ENCODE data around the gene SAP130.

SAP130 gene

GRCh38 chr2:127985735-127986134, 42.1 kb downstream of the SAP130 start:
- TF ChIP-seq, protein P1, sequence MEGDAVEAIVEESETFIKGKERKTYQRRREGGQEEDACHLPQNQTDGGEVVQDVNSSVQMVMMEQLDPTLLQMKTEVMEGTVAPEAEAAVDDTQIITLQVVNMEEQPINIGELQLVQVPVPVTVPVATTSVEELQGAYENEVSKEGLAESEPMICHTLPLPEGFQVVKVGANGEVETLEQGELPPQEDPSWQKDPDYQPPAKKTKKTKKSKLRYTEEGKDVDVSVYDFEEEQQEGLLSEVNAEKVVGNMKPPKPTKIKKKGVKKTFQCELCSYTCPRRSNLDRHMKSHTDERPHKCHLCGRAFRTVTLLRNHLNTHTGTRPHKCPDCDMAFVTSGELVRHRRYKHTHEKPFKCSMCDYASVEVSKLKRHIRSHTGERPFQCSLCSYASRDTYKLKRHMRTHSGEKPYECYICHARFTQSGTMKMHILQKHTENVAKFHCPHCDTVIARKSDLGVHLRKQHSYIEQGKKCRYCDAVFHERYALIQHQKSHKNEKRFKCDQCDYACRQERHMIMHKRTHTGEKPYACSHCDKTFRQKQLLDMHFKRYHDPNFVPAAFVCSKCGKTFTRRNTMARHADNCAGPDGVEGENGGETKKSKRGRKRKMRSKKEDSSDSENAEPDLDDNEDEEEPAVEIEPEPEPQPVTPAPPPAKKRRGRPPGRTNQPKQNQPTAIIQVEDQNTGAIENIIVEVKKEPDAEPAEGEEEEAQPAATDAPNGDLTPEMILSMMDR (conservative IDR thresholded peaks at IDR 0.05; ENCODE audit: low read depth, low read length) = no peak
- no peak for DNase-seq (ENCODE audit: low read depth)
- no peak overlapping the region for H3K4me3 ChIP-seq (ENCODE audit: low read depth, low read length)

- TF ChIP-seq, protein P1 (conservative IDR thresholded peaks at IDR 0.05; ENCODE audit: low read depth, low read length) = no peak
- no peak overlapping the region for H3K4me3 ChIP-seq (ENCODE audit: low read depth, low read length)
- peak; percentile 8 for DNase-seq (ENCODE audit: low read depth)
Observed at GRCh38 chr2:127985026-127985734, 42.7 kb downstream of the SAP130 start.

GRCh38 chr2:127984551-127984950, 43.3 kb downstream of the SAP130 start:
- DNase-seq (ENCODE audit: low read depth) = peak; percentile 47
- TF ChIP-seq, protein P1 (conservative IDR thresholded peaks at IDR 0.05; ENCODE audit: low read depth, low read length) = no peak
- no peak overlapping the region for H3K4me3 ChIP-seq (ENCODE audit: low read depth, low read length)

DNA sequence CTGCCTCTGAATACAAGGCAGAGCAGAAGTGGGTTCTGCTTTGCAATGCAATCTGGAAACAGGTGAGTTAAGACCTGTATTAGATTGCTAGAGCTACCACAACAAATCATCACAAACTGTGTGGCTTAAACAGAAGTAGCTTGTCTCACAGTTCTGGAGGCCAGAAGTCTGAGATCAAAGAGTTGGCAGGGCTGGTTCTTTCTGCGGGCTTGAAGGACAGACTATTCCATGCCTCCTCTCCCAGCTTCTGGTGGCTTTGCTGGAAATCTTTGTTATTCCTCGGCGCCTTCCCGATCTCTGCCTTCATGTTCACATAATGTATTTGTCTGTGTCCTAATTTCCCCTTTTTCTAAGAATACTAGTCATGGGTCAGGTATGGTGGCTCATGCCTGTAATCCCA, 58.4 kb downstream of the SAP130 start:
- TF ChIP-seq, protein P1 (conservative IDR thresholded peaks at IDR 0.05; ENCODE audit: low read depth, low read length) = no peak
- DNase-seq (ENCODE audit: low read depth) = no peak
- H3K4me3 ChIP-seq (ENCODE audit: low read depth, low read length) = no peak overlapping the region

- TF ChIP-seq, protein P1 (conservative IDR thresholded peaks at IDR 0.05; ENCODE audit: low read depth, low read length) = no peak
- DNase-seq (ENCODE audit: low read depth) = no peak
- no peak overlapping the region for H3K4me3 ChIP-seq (ENCODE audit: low read depth, low read length)
Observed at GRCh38 chr2:127968610-127969339, 59.1 kb downstream of the SAP130 start.

- TF ChIP-seq, protein P1 (conservative IDR thresholded peaks at IDR 0.05; ENCODE audit: low read depth, low read length) = no peak
- no peak overlapping the region for H3K4me3 ChIP-seq (ENCODE audit: low read depth, low read length)
- no peak for DNase-seq (ENCODE audit: low read depth)
Observed at GRCh38 chr2:127961729-127962128, 66.1 kb downstream of the SAP130 start.

All from choroid plexus epithelial cell (primary cell).